Measurements from ENCODE around the gene PIP4K2A. TPM values are rescaled to one million over a fixed set of nuclear protein-coding genes. Genes with fewer than 3 reads are reported as not detected.

The PIP4K2A gene
- total and polyA plus RNA-seq, 2 of the 13 experiments (the other 11 are each of a cell fraction or from before 2014, with no cell fraction given), result 9.1 to 22.6 TPM

- no peaks in the 10 kb centered on the region for H3K9me3 ChIP-seq (ENCODE audit: low read length)
- FAIRE-seq (no peak), ATAC-seq (peak; percentile 72; the same call in 2 of the 3 replicates), DNase-seq (ENCODE audit: low spot score) (no peak)
- no TSS peak for BruUV-seq (replicated peaks)
- no peaks in the 10 kb centered on the region for H4K20me1 ChIP-seq (ENCODE audit: insufficient read depth, low read length)
- peaks cover 75% of the 10 kb centered on the region for H3K4me1 ChIP-seq (ENCODE audit: insufficient read depth, low read length)
- peak overlapping the region; percentile 76 for H3K27ac ChIP-seq (ENCODE audit: extremely low read length, insufficient read depth, low read length)
- peak overlapping the region; percentile 31 to 58 (median 43) for H3K4me3 ChIP-seq (replicated peaks in 1 of 3; ENCODE audit: insufficient read depth in 1 of 3, low read depth in 2 of 3, low read length in 3 of 3)
- H3K79me2 ChIP-seq (ENCODE audit: insufficient read depth, low read length), result peaks cover 56% of the 10 kb centered on the region
- H3K9ac ChIP-seq (ENCODE audit: insufficient read depth, low read depth, low read length), result peak overlapping the region; percentile 38
- no peak overlapping the region for H2AFZ ChIP-seq (ENCODE audit: low read length)
- CTCF ChIA-PET (ENCODE audit: low intra/inter-chr PET ratio, low total read pairs), result no interaction called here
- H3K36me3 ChIP-seq (replicated peaks in 1 of 2; ENCODE audit: control insufficient read depth in 1 of 2, insufficient read depth in 2 of 2, low read length in 2 of 2), result no peaks in the 10 kb centered on the region
- no peaks in the 10 kb centered on the region for H3K27me3 ChIP-seq (ENCODE audit: control insufficient read depth in 1 of 2, insufficient read depth in 2 of 2, low read length in 2 of 2)
- POLR2A ChIA-PET, result interaction anchor here (1.2 to 1.8 kb wide), 4 partner anchors 8 to 1158 kb away, joined by 3 to 5 read pairs (median 5); partner anchors contain the start of gene SKIDA1
- H3K4me2 ChIP-seq (ENCODE audit: low read depth, low read length), result peak overlapping the region; percentile 78
- in situ Hi-C loops (cut with HindIII; ENCODE audit: extremely low pct_ligation_motif_present, low pct_unique_long_range_greater_than_20kb) (no loop called here), intact Hi-C loops (cut with micrococcal nuclease; ENCODE audit: unreplicated experiment) (loop anchor here (1.0 to 2.0 kb wide), 3 partner anchors 20 to 59 kb away; no protein-coding TSS in a partner anchor)
- WGBS (ENCODE audit: low lambda C conversion rate), result 3% methylated on average over 3 of the region's 3 CpGs
- TF ChIP-seq ZSCAN31 (CRISPR knock-in tag; IDR thresholded peaks at IDR 0.05; ENCODE audit: low read depth) (peak; percentile 80; the same call in 1 of the 2 replicates), ZNF670 (CRISPR knock-in tag; IDR thresholded peaks at IDR 0.05; ENCODE audit: borderline replicate concordance) (0 out of 2 replicates have a peak, but pooled peaks have one; percentile 56), ZBTB7B (CRISPR knock-in tag; IDR thresholded peaks at IDR 0.05) (peak; percentile 96; the same call in 1 of the 2 replicates), PCBP2 (optimal IDR thresholded peaks at IDR 0.05; ENCODE audit: low read depth, low read length, poor library complexity, severe bottlenecking) (no peak), ZNF441 (CRISPR knock-in tag; IDR thresholded peaks at IDR 0.05; ENCODE audit: borderline replicate concordance) (peak; percentile 24; the same call in 1 of the 2 replicates), REPIN1 (CRISPR knock-in tag; IDR thresholded peaks at IDR 0.05; ENCODE audit: borderline replicate concordance, low read depth) (0 out of 2 replicates have a peak, but pooled peaks have one; percentile 54), SMARCC2 (IDR thresholded peaks at IDR 0.05) (0 out of 2 replicates have a peak, but pooled peaks have one; percentile 19), ZNF577 (CRISPR knock-in tag; IDR thresholded peaks at IDR 0.05; ENCODE audit: borderline replicate concordance, low read depth) (no peak), ZMYM2 (CRISPR knock-in tag; IDR thresholded peaks at IDR 0.05) (peak; percentile 26; the same call in 1 of the 2 replicates), CEBPB (IDR thresholded peaks at IDR 0.05; ENCODE audit: borderline replicate concordance, low read depth, low read length) (peak; percentile 90), ZSCAN5A (CRISPR knock-in tag; IDR thresholded peaks at IDR 0.05; ENCODE audit: borderline replicate concordance) (peak; percentile 32; the same call in 1 of the 2 replicates), CREB1 (IDR thresholded peaks at IDR 0.05) (no peak), CREB1 (CRISPR knock-in tag; IDR thresholded peaks at IDR 0.05) (0 out of 2 replicates have a peak, but pooled peaks have one; percentile 50), ZNF543 (CRISPR knock-in tag; IDR thresholded peaks at IDR 0.05) (0 out of 2 replicates have a peak, but pooled peaks have one; percentile 12), ATRX (CRISPR knock-in tag; IDR thresholded peaks at IDR 0.05; ENCODE audit: borderline replicate concordance) (no peak), ZNF350 (CRISPR knock-in tag; IDR thresholded peaks at IDR 0.05; ENCODE audit: borderline replicate concordance, low read depth) (0 out of 2 replicates have a peak, but pooled peaks have one; percentile 48), ZBTB4 (CRISPR knock-in tag; IDR thresholded peaks at IDR 0.05; ENCODE audit: borderline replicate concordance) (no peak)
Observed at GRCh38 chr10:22683140-22683389, 31.3 kb downstream of the PIP4K2A start.
